B cell (primary cell): ENCODE measurements around the gene FBXL14. TPM values are rescaled to one million over a fixed set of nuclear protein-coding genes. Genes with fewer than 3 reads are reported as not detected.
A peak's percentile ranks its signal among the peaks of the same experiment; 100 is the strongest.

Experiments used
- ATAC-seq: fragments of 200-7000 bp; cut with Tn5 transposase; one replicate; pipeline ENCODE4 v1.10.0; 2021; ENCODE audit warnings: low read depth, mild to moderate bottlenecking, moderate number of reproducible peaks, moderate library complexity
- CTCF ChIA-PET: fragments of 350-600 bp; sonication (Branson Sonifier 250); formaldehyde crosslinking; loops from one replicate; lab custom pipeline; 2021; ENCODE audit warnings: antibody characterized with exemption, inconsistent platforms; lab: Charles Lee
- POLR2A ChIA-PET: fragments of 350-600 bp; sonication (Branson Sonifier 250); formaldehyde crosslinking; loops from one replicate; lab custom pipeline; 2021; ENCODE audit warnings: antibody characterized with exemption; lab: Charles Lee
- DNase-seq: peaks from one replicate; pipeline ENCODE4 v3.0.0; 2013
- H2AFZ ChIP-seq: 2 replicates; pipeline ENCODE4 v1.6.1; 2012; ENCODE audit warnings: mild to moderate bottlenecking, low read depth, low read length; ENCODE audit not compliant: insufficient read depth, poor library complexity, severe bottlenecking
- H3K27ac ChIP-seq, 2 donors: 1 replicate in 1 of 2; 2 replicates in 1 of 2; pipeline ENCODE4 v1.5.1; 2012 to 2013; ENCODE audit warnings: low read length in 2 of 2, mild to moderate bottlenecking in 2 of 2, moderate library complexity in 1 of 2
- H3K27me3 ChIP-seq, 4 experiments: fragments of 200-600 bp in 1 of 4; sonication (generic) in 1 of 4; replicated peaks in 1 of 4; 1 replicate in 2 of 4; 2 replicates in 2 of 4; pipeline versions ENCODE4 v1.6.1 to v1.7.0; 2013 to 2016; ENCODE audit warnings: low read length in 3 of 4, mild to moderate bottlenecking in 2 of 4, mixed read lengths in 1 of 4, moderate library complexity in 1 of 4; ENCODE audit not compliant: insufficient read depth in 4 of 4, control insufficient read depth in 3 of 4; ENCODE audit errors: control extremely low read depth in 1 of 4
- H3K36me3 ChIP-seq, 2 experiments: replicated peaks in 1 of 2; 1 replicate in 1 of 2; 2 replicates in 1 of 2; pipeline versions ENCODE4 v1.6.1 to v1.7.1; 2013; ENCODE audit warnings: low read length in 1 of 2; ENCODE audit not compliant: insufficient read depth in 2 of 2, control insufficient read depth in 1 of 2; ENCODE audit errors: control extremely low read depth in 1 of 2, extremely low read depth in 1 of 2
- H3K4me1 ChIP-seq, 2 donors: fragments of 200-600 bp in 1 of 2; sonication (generic) in 1 of 2; 1 replicate in 1 of 2; 2 replicates in 1 of 2; pipeline versions ENCODE4 v1.5.1 to v1.6.1; 2013 to 2017; ENCODE audit warnings: low read length in 2 of 2; ENCODE audit not compliant: control insufficient read depth in 2 of 2, insufficient read depth in 2 of 2
- H3K4me2 ChIP-seq: replicated peaks from 2 replicates; pipeline ENCODE3; 2012; ENCODE audit warnings: mild to moderate bottlenecking, low read depth, low read length; ENCODE audit not compliant: poor library complexity, severe bottlenecking
- H3K4me3 ChIP-seq, 5 experiments: fragments of 200-600 bp in 1 of 5; sonication (generic) in 1 of 5; 1 replicate in 3 of 5; 2 replicates in 2 of 5; pipeline versions ENCODE4 v1.5.1 to v1.7.0; 2011 to 2016; ENCODE audit warnings: low read length in 4 of 5, mild to moderate bottlenecking in 4 of 5, low read depth in 2 of 5, control low read depth in 1 of 5, moderate library complexity in 1 of 5; ENCODE audit not compliant: insufficient read depth in 1 of 5; ENCODE audit errors: control extremely low read depth in 1 of 5, extremely low read depth in 1 of 5
- H3K79me2 ChIP-seq: fragments of 200-600 bp; sonication (generic); one replicate; pipeline ENCODE4 v1.6.0; 2016; ENCODE audit warnings: low read length; ENCODE audit not compliant: control insufficient read depth, insufficient read depth
- H3K9ac ChIP-seq: fragments of 200-600 bp; sonication (generic); 2 replicates; pipeline ENCODE4 v1.6.1; 2017; ENCODE audit warnings: mild to moderate bottlenecking, low read length, moderate library complexity
- H3K9me3 ChIP-seq, 3 donors: one replicate each; pipeline versions ENCODE4 v1.6.1 to v1.7.1; 2013; ENCODE audit warnings: low read length in 2 of 3; ENCODE audit not compliant: control insufficient read depth in 2 of 3, insufficient read depth in 1 of 3; ENCODE audit errors: control extremely low read depth in 1 of 3
- H4K20me1 ChIP-seq: 2 replicates; pipeline ENCODE4 v1.6.0; 2012; ENCODE audit warnings: mild to moderate bottlenecking, low read length; ENCODE audit not compliant: insufficient read depth, control insufficient read depth, poor library complexity, severe bottlenecking
- H3K27ac Mint-ChIP-seq: one replicate; pipeline ENCODE4 v1.8.0; 2021; ENCODE audit warnings: mixed read lengths
- H3K27me3 Mint-ChIP-seq: one replicate; pipeline ENCODE4 v1.8.0; 2021; ENCODE audit warnings: mixed read lengths
- H3K4me1 Mint-ChIP-seq: one replicate; pipeline ENCODE4 v1.8.0; 2021; ENCODE audit warnings: mixed read lengths
- H3K4me3 Mint-ChIP-seq: one replicate; pipeline ENCODE4 v1.8.0; 2021; ENCODE audit warnings: mixed read lengths
- H3K9me3 Mint-ChIP-seq: one replicate; pipeline ENCODE4 v1.8.0; 2022; ENCODE audit warnings: mixed read lengths; ENCODE audit not compliant: insufficient read depth
- CTCF ChIP-seq: fragments of 200-600 bp; IDR thresholded peaks from one replicate; pipeline ENCODE4 v1.8.0; 2022; ENCODE audit warnings: antibody characterized with exemption, mild to moderate bottlenecking
- EZH2 ChIP-seq: IDR thresholded peaks from 2 replicates; pipeline ENCODE4 v1.6.1; 2012; ENCODE audit warnings: borderline replicate concordance, low read depth, mild to moderate bottlenecking, moderate library complexity, low read length; ENCODE audit not compliant: insufficient read depth, poor library complexity, severe bottlenecking
- WGBS: methylation state at CpG from one replicate; pipeline ENCODE4 v1.1.5; 2013; ENCODE audit warnings: missing lambda C conversion rate; ENCODE audit not compliant: insufficient coverage; 5-methylcytosine and 5-hydroxymethylcytosine counted together
- intact Hi-C: fragments of 100-400 bp; cut with micrococcal nuclease; formaldehyde crosslinking; loops from one replicate; pipeline ENCODE4 v1.10.0; 2022
- polyA plus RNA-seq: library from polyadenylated mRNA; depleted of rRNA; stranded (reverse); fragments of >200 nt; gene quantifications from 2 replicates; pipeline ENCODE4 v1.2.3, GENCODE V29; 2012
- total RNA-seq, 2 donors: library from RNA; stranded (reverse); fragments of 120-200 nt in 1 of 2; gene quantifications; 1 replicate in 1 of 2; 2 replicates in 1 of 2; pipeline versions ENCODE4 v1.2.3 to v1.2.4, GENCODE V29; 2013 to 2022

The FBXL14 gene
- total and polyA plus RNA-seq, 2 donors (not counting 1 experiment from before 2014, with no cell fraction given) = 21.6 to 37.3 TPM

GRCh38 chr12:1584326-1584725, 10.1 kb downstream of the FBXL14 start:
- no peak overlapping the region for H2AFZ ChIP-seq
- peaks cover 6 to 7% of the 10 kb centered on the region in 2 donors for H3K4me1 ChIP-seq
- H3K27me3 Mint-ChIP-seq = no peaks in the 10 kb centered on the region
- no peak overlapping the region for H3K9ac ChIP-seq
- H3K27me3 ChIP-seq = no peaks in the 10 kb centered on the region
- WGBS = 90% methylated on average over 2 of the region's 4 CpGs
- no peak overlapping the region for H3K27ac Mint-ChIP-seq
- no peak overlapping the region for H3K4me3 ChIP-seq
- no peak for TF ChIP-seq CTCF
- TF ChIP-seq EZH2 = no peak
- H3K36me3 ChIP-seq = peaks cover 2 to 3% of the 10 kb centered on the region in 2 experiments
- no peak overlapping the region for H3K4me3 Mint-ChIP-seq
- no peaks in the 10 kb centered on the region for H3K9me3 Mint-ChIP-seq
- intact Hi-C loops = no loop called here
- no peak overlapping the region for H3K27ac ChIP-seq
- peaks cover 13% of the 10 kb centered on the region for H3K79me2 ChIP-seq
- peaks cover 8% of the 10 kb centered on the region for H4K20me1 ChIP-seq
- ATAC-seq (no peak), DNase-seq (no peak)
- H3K9me3 ChIP-seq = no peaks in the 10 kb centered on the region
- ChIA-PET CTCF (interaction anchor here (1.2 to 4.5 kb wide), 21 partner anchors 9 to 1142 kb away, joined by 3 to 256 read pairs (median 10); partner anchors contain the start of genes FBXL14 and RAD52), POLR2A (no interaction called here)
- no peak overlapping the region for H3K4me2 ChIP-seq
- H3K4me1 Mint-ChIP-seq = peaks cover 22% of the 10 kb centered on the region

GRCh38 chr12:1583421-1584078, 10.8 kb downstream of the FBXL14 start:
- Histone ChIP-seq H3K9me3 (no peaks in the 10 kb centered on the region), H3K27ac (no peak overlapping the region), H3K27me3 (no peaks in the 10 kb centered on the region), H4K20me1 (peaks cover 8% of the 10 kb centered on the region), H3K4me3 (peak overlapping the region in 2 of 5 experiments; percentile 12 to 28), H3K79me2 (peaks cover 6% of the 10 kb centered on the region), H3K9ac (no peak overlapping the region), H2AFZ (no peak overlapping the region), H3K36me3 (peaks cover 2 to 3% of the 10 kb centered on the region in 2 experiments), H3K4me2 (peak overlapping the region; percentile 67), H3K4me1 (peaks cover 6 to 7% of the 10 kb centered on the region in 2 donors)
- peak; percentile 93 for ATAC-seq
- TF ChIP-seq EZH2 (no peak), CTCF (peak; percentile 92)
- peaks cover 19% of the 10 kb centered on the region for H3K4me1 Mint-ChIP-seq
- POLR2A ChIA-PET = interaction anchor here (0.6 to 1.8 kb wide), 5 partner anchors 10 to 634 kb away, joined by 4 to 10 read pairs (median 4); partner anchors contain the start of gene RAD52
- peak overlapping the region; percentile 79 for H3K4me3 Mint-ChIP-seq
- no peaks in the 10 kb centered on the region for H3K27me3 Mint-ChIP-seq
- CTCF ChIA-PET = interaction anchor here (0.5 to 4.5 kb wide), 44 partner anchors 9 to 1141 kb away, joined by 3 to 256 read pairs (median 4); partner anchors contain the start of genes FBXL14, RAD52 and WNT5B
- intact Hi-C loops = loop anchor here (1.0 kb wide), 5 partner anchors 11 to 1014 kb away; partner anchors contain the start of gene FBXL14
- H3K27ac Mint-ChIP-seq = no peak overlapping the region
- peak; percentile 86 for DNase-seq
- H3K9me3 Mint-ChIP-seq = no peaks in the 10 kb centered on the region
- no CpG with 5 or more reads among the region's 6 CpGs for WGBS
